H7 (cell line): Measurements from ENCODE around the gene CFL2. TPM values are rescaled to one million over a fixed set of nuclear protein-coding genes. Genes with fewer than 3 reads are reported as not detected.
A peak's percentile ranks its signal among the peaks of the same experiment; 100 is the strongest.
"Not testable (repeated sequence)": the region's sequence is repeated elsewhere in the genome, so short reads cannot be mapped to it uniquely, and the experiment has no call there.

Experiments
- DNase-seq: peaks from one replicate; pipeline ENCODE4 v3.0.0; 2012
- H3K27me3 ChIP-seq: 2 replicates; pipeline ENCODE4 v1.6.0; 2011; ENCODE audit warnings: mild to moderate bottlenecking, low read length; ENCODE audit not compliant: control insufficient read depth, insufficient read depth
- H3K36me3 ChIP-seq: replicated peaks from 2 replicates; pipeline ENCODE4 v1.5.1; 2011; ENCODE audit warnings: low read length; ENCODE audit not compliant: control insufficient read depth, insufficient read depth
- H3K4me3 ChIP-seq: 2 replicates; pipeline ENCODE4 v1.5.1; 2011; ENCODE audit warnings: low read depth, mild to moderate bottlenecking, control low read depth, low read length, moderate library complexity; ENCODE audit not compliant: insufficient read depth
- total RNA-seq: library from RNA; depleted of rRNA; stranded (reverse); fragments of >200 nt; shearing (Covaris generic); gene quantifications from 2 replicates; pipeline ENCODE4 v1.2.3, GENCODE V29; 2014; rRNA removed

Gene CFL2
- total RNA-seq: 14.8 and 19.3 TPM in 2 replicates

DNA sequence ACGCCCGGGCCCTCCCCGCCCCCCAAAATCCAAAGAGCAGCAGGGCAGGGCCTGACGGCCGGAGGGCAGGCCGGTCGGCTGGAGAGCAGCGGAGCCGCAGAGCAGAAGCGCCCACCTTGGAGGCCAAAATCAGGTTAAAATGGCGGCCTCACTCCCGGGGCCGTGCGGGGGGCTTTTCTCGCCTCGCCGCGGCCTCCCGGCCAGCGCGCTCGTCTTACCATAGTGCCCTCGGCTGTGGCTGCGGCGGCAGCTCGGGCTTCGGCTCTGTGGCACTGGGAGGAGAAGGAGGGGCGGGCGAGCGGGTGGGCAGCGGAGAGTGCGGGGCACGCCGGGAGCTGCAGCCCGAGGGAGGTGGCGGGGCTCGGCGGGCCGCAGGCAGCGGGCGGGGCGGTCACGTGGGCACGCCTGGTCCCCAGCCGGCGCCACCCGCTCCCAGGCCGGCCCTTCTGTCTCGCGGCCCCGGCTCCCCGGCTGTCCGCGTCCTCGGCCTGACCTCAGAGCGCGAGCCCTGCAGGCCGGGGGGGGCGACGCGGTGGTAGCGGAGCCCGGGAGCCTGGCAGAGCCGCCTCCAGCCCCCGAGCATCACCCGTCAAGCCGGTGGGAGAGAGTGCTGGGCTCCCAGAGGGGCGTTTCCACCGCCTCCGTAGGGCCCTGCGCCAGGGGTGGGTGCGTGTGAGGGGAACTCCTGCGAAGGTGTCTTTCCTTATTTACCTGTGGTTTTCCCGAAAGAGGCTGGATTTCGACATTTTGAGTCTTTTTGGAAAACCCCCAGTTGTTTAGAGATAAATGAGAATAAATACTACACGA lies at the start of gene CFL2:
Gene CFL2, minus strand, starts transcription at position 274 of the 807 bp plus-strand sequence. Its CDS starts 53 bp downstream, at position 221.
- peak; percentile 98 for DNase-seq
- Histone ChIP-seq H3K4me3 (peak within 1 kb of the TSS; percentile 88), H3K36me3 (peaks cover 1% of the 10 kb centered on the region; the same call in 1 of the 2 replicates), H3K27me3 (peaks cover 5% of the 10 kb centered on the region; the same call in 1 of the 2 replicates)

GRCh38 chr14:34755215-34755614 lies 40.8 kb upstream of the CFL2 start:
- Histone ChIP-seq H3K36me3 (no peaks in the 10 kb centered on the region), H3K4me3 (no peak overlapping the region), H3K27me3 (no peaks in the 10 kb centered on the region)
- no peak for DNase-seq

DNA sequence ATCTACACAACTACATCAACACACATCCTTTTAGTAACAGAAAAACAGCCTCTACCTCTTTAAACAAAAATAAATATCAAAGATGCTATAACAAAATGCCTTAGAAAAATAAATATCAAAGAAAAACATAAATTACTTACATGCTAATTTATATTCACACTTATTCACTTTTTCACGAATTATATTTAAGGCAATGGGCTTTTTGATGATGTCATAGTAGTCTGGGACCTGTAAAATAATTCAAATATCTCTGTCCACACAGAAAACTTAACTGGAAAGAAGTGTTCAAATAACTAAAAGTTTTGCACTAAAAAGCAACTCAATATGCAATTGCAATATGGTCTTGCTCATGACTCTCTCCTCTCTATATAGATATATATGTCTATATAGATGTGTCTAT lies 40.3 kb upstream of the CFL2 start:
- H3K4me3 ChIP-seq: no peak overlapping the region
- no peaks in the 10 kb centered on the region for H3K36me3 ChIP-seq
- DNase-seq: no peak
- no peaks in the 10 kb centered on the region for H3K27me3 ChIP-seq

- no peaks in the 10 kb centered on the region for H3K36me3 ChIP-seq
- DNase-seq: no peak
- no peaks in the 10 kb centered on the region for H3K27me3 ChIP-seq
- H3K4me3 ChIP-seq: no peak overlapping the region
These were observed 36.3 kb upstream of the CFL2 start for GRCh38 chr14:34750670-34751069.

DNA sequence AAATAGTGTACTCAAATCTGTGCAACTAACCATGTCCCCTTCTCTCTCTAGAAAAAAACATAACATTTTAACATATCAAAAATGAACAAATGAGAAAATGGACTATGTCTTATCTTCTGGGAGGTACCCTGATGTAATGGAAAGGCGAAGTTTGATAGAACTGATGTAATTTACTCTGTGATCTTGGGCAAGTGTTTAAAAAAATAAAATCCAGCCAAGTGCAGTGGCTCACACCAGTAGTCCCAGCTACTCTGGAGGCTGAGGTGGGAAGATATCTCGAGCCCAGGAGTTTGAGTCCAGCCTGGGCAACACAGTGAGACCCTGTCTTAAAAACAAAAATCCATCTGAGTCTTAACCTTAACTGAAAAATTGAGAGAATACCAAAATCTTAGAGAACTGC lies 35.8 kb upstream of the CFL2 start:
- no peak for DNase-seq
- no peak overlapping the region for H3K4me3 ChIP-seq

GRCh38 chr14:34749408-34749807 lies 35.0 kb upstream of the CFL2 start:
- H3K27me3 ChIP-seq: no peaks in the 10 kb centered on the region
- no peaks in the 10 kb centered on the region for H3K36me3 ChIP-seq
- no peak overlapping the region for H3K4me3 ChIP-seq
- no peak for DNase-seq

More for the DNA sequence above, 35.8 kb upstream of the CFL2 start:
- Histone ChIP-seq H3K36me3 (no peaks in the 10 kb centered on the region), H3K27me3 (no peaks in the 10 kb centered on the region)

- H3K4me3 ChIP-seq: no peak overlapping the region
- no peaks in the 10 kb centered on the region for H3K36me3 ChIP-seq
- no peaks in the 10 kb centered on the region for H3K27me3 ChIP-seq
- no peak for DNase-seq
These were observed 28.1 kb upstream of the CFL2 start for GRCh38 chr14:34742270-34743115.

GRCh38 chr14:34741840-34742239 lies 27.4 kb upstream of the CFL2 start:
- no peak for DNase-seq
- H3K4me3 ChIP-seq: no peak overlapping the region
- H3K27me3 ChIP-seq: no peaks in the 10 kb centered on the region
- no peaks in the 10 kb centered on the region for H3K36me3 ChIP-seq

DNA sequence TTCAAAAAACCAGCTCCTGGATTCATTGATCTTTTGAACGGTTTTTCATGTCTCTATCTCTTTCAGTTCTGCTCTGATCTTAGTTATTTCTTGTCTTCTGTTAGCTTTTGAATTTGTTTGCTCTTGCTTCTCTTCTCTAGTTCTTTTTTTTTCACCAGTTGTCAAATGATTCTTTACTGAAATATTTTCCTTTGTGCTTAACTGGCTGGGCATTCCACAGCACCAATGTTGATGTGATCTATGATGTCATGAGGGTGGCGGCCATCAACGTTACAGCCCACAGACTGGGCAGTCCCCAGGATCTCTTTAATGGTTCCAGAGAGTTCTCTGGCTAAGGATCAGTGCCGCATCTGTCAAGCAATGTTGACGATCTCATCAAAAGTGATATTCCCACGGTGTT lies 25.7 kb upstream of the CFL2 start:
- not testable (repeated sequence) for H3K36me3 ChIP-seq, H3K4me3 ChIP-seq, H3K27me3 ChIP-seq, DNase-seq

DNA sequence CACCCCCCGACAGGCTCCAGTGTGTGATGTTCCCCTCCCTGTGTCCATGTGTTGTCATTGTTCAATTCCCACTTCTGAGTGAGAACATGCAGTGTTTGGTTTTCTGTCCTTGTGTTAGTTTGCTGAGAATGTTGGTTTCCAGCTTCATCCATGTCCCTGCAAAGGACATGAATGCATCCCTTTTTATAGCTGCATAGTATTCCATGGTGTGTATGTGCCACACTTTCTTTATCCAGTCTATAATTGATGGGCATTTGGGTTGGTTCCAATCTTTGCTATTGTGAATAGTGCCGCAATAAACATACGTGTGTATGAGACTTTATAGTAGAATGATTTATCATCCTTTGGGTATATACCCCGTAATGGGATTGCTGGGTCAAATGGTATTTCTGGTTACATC lies 22.7 kb upstream of the CFL2 start:
- not testable (repeated sequence) for DNase-seq, H3K27me3 ChIP-seq, H3K4me3 ChIP-seq, H3K36me3 ChIP-seq

- no peaks in the 10 kb centered on the region for H3K36me3 ChIP-seq
- no peak overlapping the region for H3K4me3 ChIP-seq
- no peaks in the 10 kb centered on the region for H3K27me3 ChIP-seq
- DNase-seq: no peak
These were observed 18.9 kb upstream of the CFL2 start for GRCh38 chr14:34733245-34733644.

DNA sequence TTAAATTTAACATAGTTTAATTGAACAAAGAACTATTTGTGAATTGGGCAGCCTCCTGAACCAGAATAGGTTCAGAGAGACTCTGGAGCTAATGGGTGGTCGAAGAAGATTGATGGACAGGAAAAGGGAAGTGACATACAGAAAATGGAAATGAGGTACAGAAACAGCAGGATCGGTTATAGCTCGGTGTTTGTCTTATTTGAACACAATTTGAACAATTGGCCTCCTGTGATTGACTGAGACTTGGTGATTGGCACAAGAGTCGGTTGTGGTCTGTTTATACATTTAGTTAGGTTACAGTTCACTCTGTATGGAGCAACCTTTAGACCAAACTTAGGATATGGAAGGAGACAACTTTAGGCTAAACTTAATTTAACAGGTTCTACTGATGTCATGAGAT lies 18.4 kb upstream of the CFL2 start:
- no peaks in the 10 kb centered on the region for H3K27me3 ChIP-seq
- no peak overlapping the region for H3K4me3 ChIP-seq
- DNase-seq: no peak
- no peaks in the 10 kb centered on the region for H3K36me3 ChIP-seq

- no peaks in the 10 kb centered on the region for H3K27me3 ChIP-seq
- no peak for DNase-seq
- H3K36me3 ChIP-seq: no peaks in the 10 kb centered on the region
- H3K4me3 ChIP-seq: no peak overlapping the region
These were observed 9.5 kb upstream of the CFL2 start for GRCh38 chr14:34723867-34724266.

DNA sequence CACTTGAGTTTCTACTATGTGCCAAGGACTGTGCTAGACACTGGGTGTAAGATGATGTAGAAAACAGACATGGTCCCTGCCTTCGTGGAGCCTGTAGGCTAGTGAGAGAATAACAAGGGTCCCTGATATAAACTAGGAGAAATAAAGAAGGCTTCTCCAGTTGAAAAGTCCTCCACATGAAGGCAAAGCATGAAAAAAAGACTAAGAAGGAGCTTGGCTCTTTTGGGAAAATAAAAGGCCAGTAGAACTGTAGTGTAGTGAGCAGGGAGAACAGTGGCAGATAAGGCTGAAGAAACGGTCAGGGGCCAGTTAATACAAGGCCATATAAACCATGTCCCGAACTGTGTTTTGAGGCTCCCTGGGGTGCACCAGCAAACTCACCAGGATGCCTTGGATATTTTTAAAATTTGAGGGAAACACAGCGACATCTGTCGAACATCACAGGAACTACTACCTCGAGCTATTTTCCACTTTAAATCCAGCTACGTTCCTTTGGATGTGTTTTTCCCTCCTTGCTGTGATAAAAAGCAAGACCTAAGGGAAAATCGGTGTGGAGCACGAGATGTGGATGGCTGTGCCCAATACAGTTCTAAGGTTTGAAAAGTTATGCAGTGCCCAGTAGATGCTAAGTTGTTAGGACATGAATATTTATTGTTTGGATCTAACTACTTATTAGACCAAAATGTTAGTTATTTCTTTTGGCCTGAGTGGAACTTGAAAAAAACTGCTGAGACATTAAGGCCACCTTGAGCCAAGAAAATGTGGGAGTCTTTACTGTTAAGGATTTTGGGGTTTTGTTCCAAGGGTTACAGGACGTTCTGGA lies 8.5 kb upstream of the CFL2 start:
- Histone ChIP-seq H3K36me3 (no peaks in the 10 kb centered on the region), H3K4me3 (no peak overlapping the region), H3K27me3 (no peaks in the 10 kb centered on the region)
- peak; percentile 81 for DNase-seq
